NAMALWA (cell line): ENCODE results near the gene TRIM23.
"Not testable (repeated sequence)": the region's sequence is repeated elsewhere in the genome, so short reads cannot be mapped to it uniquely, and the experiment has no call there.

Experiments used
- DNase-seq: peaks from one replicate; pipeline ENCODE4 v3.0.0-alpha.2; 2015; ENCODE audit warnings: low spot score

TRIM23 gene

DNA sequence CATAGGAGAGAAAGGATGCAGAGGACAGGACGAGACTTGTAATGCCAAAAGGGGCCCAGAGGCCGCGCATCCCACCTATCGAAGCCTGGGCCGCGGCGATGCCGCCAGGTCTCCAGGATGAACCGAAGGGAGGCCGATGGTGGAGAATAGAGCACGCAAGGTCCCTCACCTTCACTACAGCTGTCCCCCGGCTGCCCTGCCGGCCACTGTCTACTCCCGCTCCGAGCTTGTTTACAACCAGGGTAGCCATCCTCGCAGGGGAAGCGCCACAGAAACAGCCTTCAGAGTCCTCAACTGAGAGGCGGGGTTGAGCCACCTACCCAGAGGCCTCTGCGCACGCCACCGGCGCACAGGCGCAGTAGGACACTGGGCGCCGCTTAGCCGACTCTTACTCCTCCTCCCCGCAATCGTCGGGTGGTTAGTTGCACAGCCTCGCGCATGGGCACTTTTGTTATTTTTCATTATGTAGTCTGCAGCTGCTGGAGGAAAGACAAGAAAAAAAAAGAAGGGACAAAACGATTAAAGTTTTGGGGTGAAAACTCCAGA lies at the start of gene TRIM23:
TSS of gene TRIM23 (minus strand) at position 309 of the 546 bp plus-strand sequence. CDS start at position 250, 59 bp downstream.
- DNase-seq: peak; percentile 96

DNA sequence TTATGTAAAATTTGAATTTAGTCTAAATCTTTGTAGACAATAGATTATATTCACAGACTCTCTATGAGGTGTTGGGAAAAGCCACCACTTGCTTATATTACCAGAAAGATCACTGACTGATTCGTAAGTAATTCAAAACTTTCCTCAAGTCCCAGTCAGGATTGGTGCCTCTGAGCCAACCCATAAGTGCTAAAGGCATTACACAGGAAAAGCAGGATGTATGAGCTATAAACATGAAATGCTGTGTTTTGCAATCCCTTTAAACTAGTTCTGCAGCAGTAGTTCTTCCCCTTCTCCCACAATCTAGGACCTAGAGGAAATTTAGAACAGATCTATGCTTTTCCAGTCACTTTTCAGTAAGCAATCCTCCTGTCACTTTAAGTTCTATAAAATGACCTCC lies 48.7 kb upstream of the TRIM23 start:
- DNase-seq: no peak

DNA sequence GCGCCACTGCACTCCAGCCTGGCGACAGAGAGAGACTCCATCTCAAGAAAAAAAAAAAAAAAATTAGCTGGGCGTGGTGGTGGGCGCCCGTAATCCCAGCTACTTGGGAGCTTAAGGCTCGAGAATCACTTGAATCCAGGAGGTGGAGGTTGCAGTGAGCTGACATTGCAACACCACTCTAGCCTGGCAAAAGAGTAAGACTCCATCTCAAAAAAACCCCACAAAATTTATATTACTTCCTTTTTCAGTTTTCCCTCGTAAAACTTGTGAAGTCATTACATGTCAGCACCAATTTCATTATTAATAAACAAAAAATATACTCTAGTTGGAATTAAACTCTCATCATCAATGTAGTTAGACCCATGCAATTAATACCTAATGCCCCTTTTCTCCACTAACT lies 44.6 kb upstream of the TRIM23 start:
- DNase-seq: no peak

DNA sequence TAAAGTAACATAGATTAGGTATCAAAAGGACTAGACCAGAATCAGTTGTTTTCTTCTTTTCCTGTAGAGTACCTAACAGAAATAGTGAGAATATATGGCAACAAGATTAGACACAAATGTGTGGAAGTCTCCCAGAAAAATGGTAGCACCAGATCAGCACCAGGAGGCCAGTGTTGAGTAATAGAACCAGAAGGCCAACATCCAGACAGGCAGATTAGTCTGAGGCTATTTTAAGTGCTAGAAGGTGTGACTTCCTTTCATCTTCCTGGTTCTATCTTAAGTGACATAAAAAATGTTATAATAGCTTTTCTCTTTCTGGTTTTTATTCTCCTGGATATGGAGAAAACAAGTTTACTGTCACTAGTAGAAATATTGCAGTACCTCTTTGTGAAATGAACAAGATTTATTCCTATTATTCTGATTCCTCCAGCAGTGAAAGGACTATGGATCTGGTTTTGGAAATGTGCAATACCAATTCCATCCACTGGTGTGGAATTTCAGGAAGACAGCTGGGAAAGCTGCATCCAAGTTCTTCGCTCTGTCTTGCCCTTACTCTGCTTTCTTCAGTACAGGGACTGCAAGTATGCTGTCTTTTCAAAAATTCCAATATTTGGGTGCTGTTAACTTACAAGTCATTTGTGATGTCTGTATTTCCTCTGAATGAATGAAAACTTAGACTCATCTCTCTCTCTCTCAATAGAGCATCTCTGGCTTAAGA lies 39.8 kb upstream of the TRIM23 start:
- DNase-seq: no peak

DNA sequence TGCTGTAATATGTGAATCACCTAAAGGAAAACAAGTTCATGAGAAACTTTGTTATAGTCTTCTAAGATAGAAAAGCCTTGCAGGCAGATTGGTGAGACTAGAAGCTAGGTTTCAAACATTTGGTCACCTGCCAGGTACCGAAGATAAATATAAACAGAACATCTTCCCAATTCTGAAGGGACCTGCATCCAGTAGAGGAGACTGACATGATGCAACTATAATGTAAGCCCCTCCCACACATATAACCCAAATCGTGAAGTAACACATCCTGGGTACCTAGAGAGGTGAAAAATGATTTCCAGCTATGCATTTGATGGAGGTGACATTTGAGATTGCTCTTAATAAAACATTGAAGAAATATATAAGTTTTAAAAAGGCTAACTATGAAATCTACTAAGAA lies 30.6 kb upstream of the TRIM23 start:
- DNase-seq: no peak

DNA sequence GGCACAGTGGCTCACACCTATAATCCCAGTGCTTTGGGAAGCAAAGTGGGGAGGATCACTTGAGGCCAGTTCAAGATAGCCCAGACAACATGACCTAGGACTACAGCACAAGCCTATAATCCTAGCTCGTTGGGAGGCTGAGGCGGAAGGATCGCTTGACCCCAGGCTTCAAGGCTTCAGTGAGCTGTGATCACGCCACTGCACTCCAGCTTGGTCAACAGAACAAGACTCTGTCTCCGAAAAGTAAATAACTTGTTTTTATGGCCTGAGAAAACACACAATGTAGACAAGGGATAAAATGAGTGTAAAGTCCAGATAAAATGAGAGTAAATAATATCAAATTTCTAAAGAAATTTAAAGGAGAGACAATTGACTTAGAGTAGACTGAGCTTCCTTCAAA lies 27.0 kb upstream of the TRIM23 start:
- DNase-seq: no peak

DNA sequence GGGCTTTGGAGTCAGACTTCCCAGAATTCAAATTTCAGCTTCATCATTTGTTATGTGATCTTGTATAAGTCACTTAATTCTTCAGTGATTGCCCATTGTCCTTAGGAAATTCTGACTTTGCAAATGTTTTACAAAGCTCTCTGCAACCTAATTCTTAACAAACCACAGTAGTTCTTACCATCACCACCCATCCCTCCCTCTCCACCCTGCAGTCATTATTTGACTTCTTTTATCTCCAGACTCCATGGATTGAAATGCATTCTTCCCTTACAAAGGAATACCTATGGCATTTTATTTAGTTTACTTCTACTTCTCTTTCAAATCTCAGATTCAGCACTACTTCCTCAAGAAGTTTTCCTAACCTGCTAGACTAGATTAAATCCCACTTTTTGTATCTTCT lies 23.8 kb upstream of the TRIM23 start:
- DNase-seq: no peak

DNA sequence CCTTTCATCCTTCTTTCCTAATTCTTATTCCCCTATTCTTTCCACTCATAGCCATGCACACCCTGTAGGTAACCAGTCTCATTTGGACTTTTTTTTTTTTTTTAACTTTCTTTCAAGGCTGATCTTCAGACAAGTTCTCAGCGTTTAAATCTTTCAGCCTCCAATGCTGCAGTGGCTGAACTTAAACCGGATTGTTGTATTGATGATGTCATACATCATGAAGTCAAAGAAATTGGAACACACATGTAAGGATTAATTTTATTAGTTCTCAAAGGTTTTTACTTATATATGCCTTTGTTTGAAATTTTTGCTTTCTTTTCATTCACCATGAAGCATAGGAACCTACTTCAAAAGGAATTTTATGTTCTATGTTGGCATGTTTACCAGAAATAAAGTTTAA lies 22.8 kb upstream of the TRIM23 start:
- no peak for DNase-seq

DNA sequence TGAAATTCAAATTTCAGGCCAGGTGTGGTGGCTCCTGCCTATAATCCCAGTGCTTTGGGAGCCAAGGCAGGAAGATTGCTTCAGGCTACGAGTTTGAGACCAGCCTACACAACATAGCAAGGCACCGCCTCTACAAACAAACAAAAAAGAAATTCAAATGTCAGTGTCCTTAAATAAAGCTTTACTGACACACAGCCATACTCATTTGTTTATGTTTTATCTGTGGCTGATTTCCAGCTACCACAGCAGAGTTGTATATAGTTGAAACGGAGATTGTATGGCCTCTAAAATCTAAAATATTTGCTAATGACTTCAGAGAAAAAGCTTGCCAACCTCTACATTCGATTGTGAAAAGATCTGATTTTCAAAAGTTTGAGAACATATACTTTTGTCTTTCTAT lies 16.1 kb upstream of the TRIM23 start:
- no peak for DNase-seq

DNA sequence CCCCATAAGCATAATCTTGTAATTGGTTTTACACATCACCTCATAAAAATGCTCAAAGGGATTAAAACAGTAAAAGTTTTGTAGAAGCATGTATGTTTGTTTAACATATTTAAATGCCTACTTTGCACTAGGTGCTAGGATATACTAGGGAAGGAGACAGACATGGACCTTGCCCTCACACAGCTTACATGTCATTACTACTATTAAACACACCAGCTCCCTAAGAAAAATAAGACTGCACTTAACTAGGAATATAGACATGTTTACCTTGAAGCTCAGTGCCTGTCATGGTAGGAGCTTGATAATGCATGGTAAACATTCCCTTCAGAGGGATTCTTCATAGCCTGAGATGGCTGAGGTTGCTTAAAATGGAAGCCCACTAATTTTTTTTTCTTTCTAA lies 6.8 kb upstream of the TRIM23 start:
- DNase-seq: no peak

DNA sequence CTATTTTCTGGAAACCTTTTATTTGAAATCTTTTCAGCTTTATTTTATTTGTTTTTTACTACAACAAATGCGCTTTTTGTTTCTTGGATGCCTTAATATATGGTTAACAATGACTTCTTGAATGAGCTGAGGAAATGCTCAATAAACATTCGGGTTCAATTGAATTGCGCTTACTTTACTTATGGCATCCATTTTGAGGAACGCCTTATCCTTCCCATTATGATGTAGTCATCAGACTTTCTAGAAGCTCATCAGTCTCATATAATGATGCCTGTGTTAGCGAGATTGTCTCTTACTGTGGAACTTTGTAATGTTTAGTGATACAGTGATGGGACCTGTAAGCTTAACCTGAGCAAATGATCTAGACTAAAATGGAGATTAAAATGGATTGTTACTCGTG lies 1.6 kb upstream of the TRIM23 start:
- DNase-seq: no peak

DNA sequence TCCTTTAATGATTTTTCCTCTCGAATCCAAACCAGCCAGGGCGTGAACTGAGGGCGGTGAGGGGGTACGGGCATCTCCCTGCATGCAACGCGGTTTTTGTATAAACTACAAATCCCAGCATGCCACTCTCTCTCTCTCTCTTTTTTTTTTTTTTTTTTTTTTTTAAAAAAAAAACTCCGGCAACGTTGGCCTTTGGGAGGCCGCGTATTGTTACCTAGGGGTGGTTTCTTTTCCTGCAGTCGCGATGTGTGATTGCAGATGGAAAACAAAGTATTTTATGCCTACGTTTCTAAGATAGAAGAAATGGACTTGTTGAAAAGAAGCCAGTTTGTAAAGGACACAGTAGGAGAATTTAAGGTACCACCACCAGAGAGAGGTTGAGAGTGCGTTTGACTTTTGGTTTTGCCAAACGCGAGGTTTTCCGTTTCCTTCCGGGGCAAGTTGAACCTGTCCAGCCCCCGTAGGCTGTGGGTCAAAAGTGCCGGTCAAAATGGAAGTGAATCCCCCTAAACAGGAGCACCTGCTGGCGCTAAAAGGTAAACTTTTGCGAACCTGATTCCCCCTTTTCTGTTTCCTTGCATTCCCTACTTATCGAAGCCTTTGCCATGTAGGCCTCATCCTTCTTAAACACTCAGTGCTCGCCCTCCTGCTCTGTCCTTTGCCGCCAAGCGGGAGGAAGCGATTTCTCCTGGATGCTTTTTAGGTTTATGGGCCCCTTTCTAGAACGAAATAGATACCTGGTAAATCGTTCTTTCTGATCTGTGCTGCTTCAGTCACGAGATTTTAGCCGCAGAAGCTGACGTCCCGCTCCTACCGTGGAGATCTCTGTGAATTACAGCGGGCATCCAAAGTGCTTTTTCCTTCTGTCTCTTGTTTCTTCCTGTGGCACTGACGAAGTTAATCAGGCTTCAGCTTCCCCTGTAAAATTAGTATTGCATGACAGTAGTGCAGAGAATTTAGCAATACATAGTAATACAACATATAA lies 730 bp upstream of the TRIM23 start, which contains the start of the genes SHLD3 and TRAPPC13:
TSS of gene SHLD3 (plus strand) at position 457 of the 985 bp plus-strand sequence. CDS start 4,561 bp downstream, outside the sequence.
TSS of gene TRAPPC13 (plus strand) at position 457 of the 985 bp plus-strand sequence. CDS start at position 491, 34 bp downstream.
- peak; percentile 92 for DNase-seq

DNA sequence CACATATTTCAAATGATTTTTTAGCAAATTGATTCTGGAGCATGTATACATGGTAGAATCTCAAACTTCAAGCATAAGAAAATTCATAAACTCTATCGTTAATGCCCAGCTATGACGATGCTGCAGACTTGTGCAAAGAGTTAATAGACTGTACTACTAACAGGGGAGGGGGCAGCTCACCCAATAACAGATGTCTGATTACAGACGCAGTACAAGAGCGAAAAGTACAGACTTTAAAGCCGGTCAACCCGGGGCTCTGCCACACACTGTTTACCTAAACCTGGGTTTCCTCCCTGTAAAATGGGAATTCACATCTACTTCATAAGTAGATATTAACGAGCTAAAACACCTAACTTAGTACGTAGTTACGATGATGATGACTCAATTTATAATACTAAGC lies 651 bp downstream of the TRIM23 start:
- DNase-seq: peak; percentile 30

DNA sequence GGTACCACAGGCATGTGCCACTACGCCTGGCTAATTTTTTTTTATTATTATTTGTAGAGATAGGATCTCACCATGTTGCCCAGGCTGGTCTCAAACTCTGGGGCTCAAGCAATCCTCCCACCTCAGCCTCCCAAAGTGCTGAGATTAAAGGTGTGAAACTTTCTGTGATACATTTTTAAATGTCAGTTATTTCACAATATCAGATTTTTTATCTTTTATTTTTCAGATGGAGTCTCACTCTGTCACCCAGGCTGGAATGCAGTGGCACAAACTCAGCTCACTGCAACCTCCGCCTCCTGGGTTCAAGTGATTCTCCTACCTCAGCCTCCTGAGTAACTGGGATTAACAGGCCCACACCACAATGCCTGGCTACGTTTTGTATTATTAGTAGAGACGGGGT lies 2.2 kb downstream of the TRIM23 start:
- not testable (repeated sequence) for DNase-seq

DNA sequence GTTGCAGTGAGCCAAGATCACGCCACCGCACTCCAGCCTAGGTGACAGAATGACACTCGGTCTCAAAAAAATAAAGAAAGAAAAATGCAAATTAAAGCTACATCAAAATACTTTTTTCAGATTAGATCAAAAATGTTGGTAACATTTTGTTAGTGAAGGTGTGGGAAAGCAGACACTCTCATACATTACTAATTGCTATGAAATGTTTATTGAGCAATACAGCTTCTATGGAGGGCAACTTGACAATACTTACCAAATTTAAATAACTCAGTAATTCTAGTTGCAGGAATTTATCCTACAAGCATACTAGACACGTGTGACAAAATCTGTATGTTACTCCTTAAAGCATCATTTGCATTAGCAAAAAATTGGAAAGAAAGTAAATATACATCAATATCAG lies 4.1 kb downstream of the TRIM23 start:
- DNase-seq: no peak

DNA sequence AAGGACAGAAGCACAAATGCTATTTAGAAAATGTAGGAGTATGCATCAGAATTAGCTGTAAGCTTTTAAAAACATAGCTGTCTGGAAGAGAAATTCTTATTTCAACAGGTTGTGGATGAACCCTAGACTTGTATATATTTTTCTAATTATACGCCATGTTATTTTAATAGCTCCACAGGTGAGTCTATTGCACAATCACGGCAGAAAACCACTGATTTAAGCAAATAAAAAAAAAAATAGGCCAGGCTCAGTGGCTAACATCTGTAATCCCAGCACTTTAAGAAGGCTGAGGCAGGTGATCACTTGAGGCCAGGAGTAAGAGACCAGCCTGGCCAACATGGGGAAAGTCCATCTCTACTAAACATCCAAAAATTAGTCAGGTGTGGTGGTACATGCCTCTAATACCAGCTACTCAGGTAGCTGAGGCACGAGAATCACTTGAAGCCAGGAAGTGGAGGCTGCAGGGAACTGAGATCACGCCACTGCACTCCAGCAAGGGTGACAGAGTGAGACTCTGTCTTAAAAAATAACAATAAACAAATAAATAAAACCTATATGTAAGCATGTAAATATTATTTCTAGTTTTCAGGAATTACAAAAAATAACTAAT lies 11.7 kb downstream of the TRIM23 start:
- no peak for DNase-seq

DNA sequence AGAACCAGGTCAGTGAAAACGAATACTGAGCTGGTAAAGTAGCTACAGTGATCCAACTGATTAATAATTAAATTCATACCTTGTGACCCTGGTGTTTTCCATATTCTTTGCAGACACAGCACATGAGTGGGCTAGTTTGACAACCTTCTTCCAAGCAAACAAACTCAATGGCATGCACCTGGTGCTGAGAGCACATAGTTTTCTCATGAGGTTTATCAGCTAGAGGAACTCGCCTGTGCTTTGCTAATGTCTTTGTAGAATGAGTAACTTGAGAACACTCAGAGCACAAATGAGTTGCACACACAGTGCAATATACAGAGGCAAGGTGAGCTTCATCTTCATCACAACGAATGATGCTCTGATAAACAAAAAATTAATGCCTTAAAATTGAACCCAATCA lies 12.6 kb downstream of the TRIM23 start:
- DNase-seq: no peak

DNA sequence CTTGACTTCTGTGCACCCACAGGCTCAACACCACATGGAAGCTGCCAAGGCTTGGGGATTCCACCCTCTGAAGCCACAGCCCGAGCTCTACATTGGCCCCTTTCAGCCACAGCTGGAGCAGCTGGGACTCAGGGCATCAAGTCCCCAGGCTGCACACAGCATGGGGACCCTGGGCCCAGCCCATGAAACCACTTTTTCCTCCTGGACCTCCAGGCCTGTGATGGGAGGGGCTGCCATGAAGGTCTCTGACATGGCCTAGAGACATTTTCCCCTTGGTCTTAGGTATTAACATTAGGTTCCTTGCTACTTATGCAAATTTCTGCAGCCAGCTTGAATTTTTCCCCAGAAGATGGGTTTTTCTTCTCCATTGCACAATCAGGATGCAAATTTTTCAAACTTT lies 22.4 kb downstream of the TRIM23 start:
- not testable (repeated sequence) for DNase-seq

DNA sequence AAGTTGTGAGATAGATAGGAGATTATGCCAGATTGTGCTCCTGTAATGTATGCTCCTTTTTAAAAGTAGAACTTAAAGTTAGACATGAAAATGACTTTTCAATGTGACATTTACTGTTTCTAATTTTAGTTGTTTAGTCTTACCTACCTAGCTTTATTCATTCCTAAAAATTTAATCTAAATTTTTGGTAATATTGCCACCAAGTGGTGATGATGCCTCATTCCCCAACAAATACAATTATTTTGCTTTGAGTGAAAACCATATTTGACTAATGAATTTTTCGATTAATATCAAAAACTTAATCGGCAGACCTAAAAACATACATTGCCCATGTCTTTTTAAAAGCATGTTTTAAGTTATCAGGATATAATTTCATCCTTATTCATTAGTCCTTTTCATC lies 35.4 kb downstream of the TRIM23 start:
- peak; percentile 13 for DNase-seq

DNA sequence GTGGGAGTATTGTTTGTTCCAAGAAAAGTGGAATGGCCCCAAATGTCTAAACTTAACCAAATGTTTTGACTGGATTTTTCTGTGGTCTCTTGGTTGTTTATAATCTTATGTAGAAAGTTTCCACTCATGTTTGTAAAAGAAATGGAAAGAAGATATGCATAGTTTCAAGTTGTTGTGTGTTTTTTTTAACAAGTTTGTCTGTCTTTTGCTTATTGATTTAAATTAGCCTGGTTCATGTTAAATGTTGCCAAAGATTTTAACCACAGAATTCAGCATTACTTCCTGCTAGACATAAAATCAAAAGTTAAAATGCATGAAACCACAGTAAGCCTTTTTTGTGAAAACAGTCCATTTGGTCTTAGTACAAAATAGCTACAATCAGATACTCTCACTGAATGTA lies 47.0 kb downstream of the TRIM23 start:
- no peak for DNase-seq

DNA sequence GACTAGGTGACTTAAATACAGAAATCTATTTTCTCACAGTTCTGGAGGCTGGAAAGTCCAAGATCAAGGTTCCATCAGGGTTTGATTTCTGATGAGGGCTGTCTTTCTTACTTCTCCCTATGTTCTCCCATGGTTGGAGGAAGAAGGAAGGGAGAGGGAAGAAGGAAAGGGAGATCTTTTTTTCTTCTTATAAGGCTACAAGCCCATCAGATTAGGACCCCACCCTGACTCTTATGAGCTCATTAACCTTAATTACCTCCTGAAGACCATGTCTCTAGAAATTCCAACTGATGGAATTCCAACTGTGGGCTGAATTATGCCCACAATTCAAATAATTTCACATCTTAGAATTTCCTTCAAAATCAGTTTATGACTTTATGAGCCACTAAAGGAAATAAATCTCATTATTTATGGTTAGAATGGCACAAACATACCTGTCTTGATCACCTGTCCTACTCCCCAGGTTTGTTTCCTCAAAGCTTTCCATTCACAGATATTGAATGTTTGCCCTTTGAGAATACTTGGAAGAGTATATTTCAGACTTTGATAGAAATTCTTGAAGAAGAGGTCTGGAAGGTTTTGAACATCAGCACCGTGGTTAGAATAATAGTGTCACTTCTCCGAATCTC lies 53.4 kb downstream of the TRIM23 start:
- DNase-seq: no peak

DNA sequence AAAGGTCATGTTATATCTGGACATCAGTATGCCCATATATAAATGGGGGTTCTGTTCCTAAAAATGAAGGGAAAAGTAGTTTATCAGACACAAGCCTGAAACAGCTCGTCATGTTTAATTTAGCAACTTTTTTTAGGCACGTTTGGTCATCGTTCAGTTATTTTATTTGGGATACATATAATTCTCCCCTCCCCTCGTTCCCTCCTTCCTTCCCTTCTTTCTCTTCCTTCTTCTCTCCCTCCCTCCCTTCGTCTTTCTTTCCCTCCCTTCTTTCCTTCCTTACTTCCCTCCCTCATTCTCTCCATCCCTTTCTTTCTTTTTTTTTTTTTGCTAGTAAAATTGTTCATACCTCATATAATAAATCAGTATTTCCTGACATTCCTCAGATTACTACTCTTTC lies 57.6 kb downstream of the TRIM23 start:
- no peak for DNase-seq
